ENCODE data around the gene HOXC10.
A peak's percentile ranks its signal among the peaks of the same experiment; 100 is the strongest.

HOXC10 gene

DNA sequence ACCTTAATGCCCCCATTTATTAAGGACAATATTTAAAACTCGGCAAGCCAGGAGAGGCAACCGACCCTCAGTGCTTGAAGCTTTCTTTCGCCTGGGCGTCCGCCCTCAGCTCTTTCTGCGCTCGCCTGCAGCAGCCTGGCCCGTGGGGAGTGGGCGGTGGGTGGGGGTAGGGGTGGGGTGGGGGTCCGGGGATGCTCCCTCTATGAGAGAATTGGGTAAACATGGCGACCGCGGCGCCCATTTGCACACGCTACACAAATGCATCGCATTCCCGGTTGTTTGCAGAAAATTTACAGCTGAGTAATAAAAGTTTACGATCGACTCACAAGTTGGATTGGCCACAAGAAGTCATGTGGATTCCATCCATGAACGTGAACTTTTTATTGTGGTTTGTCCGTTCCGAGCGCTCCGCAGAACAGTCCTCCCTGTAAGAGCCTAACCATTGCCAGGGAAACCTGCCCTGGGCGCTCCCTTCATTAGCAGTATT lies 31.6 kb downstream of the HOXC10 start:
- DNase-seq (ENCODE audit: low read depth in 3 of 3): no peak

- no peak for DNase-seq (ENCODE audit: low read depth in 3 of 3)
Measured at GRCh38 chr12:54017027-54017788, 32.3 kb downstream of the HOXC10 start.

DNA sequence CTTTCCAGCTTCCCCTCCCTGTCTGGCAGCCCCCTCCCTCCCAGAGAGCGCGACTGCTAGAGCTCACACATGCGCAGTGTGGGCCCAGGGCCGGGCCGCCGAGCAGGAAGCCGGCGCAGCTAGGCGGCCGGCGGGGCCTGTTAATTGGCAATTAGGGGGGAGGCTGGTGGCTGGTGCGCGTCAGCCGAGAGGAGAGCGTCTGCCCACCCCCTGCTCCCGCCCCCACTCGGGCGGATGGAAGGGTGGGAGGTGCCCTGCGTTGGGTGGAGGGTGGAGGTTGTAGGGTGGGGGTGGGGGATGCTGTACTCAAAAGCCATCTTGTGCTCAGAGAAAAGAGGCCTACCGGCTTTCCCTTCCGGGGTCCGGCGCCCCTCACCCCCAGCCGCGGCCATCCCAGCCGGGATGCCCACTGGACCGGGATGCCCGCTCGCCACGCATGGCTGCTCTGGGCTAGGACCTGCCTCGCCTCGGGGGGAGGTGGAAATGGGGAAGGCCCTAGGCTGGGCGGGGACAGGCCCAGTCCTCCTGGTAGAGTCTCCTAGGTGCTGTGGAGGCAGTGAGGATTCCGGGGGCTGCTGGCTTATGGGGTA lies 33.0 kb downstream of the HOXC10 start:
- peak; percentile 46 to 61 (median 55) for DNase-seq (ENCODE audit: low read depth in 3 of 3)

GRCh38 chr12:54018468-54018984 lies 33.6 kb downstream of the HOXC10 start:
- no peak for DNase-seq (ENCODE audit: low read depth in 3 of 3)

GRCh38 chr12:54019091-54019811 lies 34.3 kb downstream of the HOXC10 start:
- no peak for DNase-seq (ENCODE audit: low read depth in 3 of 3)

DNA sequence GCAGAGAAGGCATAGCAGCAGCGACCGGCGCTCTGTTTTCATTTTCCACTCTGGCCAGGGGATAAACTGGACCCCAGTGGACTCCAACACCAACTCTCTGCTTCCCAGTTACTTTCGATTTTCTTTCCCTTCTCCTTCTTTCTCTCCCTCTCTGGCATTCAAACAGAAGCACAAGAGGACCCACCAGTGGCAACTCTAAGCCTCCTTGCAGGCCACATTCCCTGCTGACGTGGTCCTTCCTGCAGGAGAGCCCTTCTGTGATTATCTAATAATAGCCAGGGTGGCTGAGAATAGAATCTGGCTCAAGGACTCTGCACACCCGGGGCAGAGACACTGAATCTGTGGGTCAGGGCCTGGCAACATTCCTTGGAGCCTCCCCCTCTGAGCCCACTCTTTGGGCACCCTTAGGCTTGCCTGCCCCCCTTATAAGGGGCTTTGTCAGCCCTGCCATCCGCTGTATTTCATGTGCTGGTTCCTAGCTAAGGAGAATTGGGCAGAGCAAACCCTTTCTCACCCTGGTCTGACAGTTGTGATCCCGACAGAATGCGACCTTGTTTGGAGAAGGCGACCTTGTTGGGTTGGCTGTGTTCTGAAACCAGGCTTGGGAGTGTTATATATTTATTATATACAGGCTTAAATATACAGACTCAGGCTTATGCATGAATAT lies 35.1 kb downstream of the HOXC10 start:
- DNase-seq (ENCODE audit: low read depth in 3 of 3): no peak

GRCh38 chr12:54020591-54021405 lies 35.9 kb downstream of the HOXC10 start:
- no peak for DNase-seq (ENCODE audit: low read depth in 3 of 3)

DNA sequence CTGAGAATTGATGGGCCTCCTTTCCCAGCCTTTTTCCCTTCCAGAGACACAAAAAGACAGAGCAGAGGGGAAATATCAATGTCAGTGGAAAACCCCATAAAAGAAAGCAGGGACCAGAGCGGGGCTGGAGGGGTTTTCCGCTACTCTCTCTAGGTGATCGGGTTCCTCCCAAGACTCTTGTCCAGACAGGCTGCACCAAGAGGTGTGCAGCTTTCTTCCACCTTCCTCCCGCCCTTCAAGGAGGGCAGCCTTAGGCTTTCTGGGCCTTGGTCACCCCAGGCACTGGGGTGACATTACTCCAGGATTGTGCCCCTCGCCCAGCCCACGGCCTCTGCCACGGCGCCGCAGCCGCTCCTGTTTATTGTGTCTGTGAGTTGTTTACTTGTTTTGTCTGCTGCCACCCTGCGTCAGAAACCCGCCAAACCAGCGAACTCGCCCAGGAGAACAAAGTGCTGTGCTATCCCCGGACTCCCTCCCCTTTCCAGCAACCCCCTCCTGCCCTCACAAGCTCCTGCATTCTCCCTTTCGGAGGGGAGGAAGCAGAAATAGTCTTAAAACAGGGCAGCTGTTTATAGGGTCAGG lies 36.6 kb downstream of the HOXC10 start:
- DNase-seq (ENCODE audit: low read depth in 3 of 3): no peak

DNA sequence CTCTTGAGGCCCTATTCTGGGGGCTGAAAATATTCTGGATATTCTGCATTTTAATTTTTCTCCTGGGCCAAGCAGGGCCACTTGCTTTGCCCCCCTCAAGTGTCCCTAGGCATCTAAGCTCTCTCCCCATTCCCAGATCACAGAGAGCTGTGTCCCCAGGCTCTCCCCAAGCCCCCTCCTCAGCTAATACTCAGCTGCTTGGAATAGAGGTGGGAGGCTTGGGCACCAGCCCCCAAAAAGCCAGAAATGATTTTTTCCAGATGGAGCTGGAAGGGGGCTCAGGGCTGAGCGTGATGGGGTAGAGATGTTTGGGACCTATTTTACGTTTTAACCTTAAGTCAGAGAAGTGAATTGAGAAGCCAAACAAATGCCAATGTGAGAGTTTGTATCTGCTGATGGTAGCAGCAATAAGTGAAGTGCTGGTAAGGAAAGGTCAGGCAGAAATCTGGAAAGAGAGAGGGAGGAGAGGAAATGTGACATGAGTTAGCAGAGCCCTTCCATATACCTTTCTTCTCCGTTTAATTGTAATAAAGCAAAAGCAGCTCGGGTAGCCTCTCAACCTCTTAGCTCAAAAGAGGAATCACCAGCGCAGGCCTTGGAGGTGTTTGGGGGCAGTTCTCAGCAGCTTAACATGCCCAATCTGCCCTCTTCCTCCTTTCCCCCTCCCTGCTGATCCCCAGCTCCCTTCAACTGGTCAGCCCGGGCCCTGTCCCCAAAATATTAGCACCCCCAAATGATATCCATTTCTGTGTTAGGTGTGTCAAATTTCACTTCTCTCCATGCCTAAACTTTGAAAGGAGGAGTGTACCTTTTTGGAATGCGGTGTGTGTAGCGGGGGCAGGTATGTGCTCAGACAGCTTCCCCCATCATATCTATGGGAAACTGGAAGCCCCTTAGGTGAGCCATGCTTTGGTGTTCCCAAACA lies 38.3 kb downstream of the HOXC10 start:
- DNase-seq (ENCODE audit: low read depth in 3 of 3): no peak

DNA sequence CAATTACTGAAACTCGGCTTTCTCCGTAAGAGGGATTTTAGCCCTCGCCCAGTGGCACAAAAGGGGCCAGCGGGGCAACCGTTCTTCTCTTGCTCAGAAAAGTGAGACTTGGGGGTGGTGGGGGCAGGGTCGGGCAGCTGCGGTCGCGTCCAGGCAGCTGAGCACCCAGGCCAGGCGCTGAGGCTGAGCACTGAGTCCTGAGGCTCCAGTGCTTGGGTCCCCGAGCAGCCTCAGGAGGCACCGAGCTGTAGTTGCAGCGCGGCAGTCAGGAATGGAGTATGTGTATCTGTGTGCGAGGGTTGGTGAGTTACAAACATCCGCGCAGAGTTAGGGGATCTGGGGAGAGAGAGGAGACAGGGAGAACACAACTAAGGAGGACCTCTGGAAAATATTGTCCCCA lies 39.2 kb downstream of the HOXC10 start:
- DNase-seq (ENCODE audit: low read depth in 3 of 3): no peak

DNA sequence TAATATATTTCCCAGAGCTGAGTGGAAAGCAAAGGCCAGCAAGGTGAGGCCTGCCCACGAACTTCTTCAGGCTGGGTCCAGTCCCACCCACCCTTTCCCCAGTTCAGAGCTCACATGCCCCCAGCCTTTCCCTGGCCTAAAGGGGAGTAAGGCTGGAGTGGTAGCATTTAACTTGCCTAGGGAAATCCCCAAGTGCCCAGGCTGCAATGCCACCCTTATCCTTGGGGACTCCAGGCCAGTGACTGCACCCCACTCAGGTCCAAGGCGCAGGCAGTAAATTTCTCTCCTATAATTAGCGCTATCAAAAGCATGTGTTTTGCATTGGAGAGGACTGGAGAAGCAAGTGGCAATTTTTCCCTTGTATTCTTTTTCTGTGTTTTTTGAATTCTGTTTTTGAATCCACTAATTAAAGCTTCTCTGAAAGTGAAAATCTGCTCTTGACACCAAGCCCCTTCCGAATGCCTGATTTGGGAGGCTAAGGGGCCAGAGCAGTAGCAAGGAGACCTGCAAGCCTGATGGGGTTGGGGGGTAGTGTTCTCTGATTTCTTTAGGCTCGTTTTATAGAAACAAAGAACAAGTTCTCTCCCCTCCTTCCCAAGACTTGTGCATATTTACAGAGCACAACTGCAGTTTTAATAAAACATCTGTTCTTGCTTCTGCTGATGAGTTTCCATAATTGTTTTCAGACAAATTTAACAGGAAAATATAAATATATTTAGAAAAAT lies 39.8 kb downstream of the HOXC10 start:
- DNase-seq (ENCODE audit: low read depth in 3 of 3): no peak

- DNase-seq (ENCODE audit: low read depth in 3 of 3): no peak
Measured at GRCh38 chr12:54025499-54026405, 40.8 kb downstream of the HOXC10 start.

- no peak for DNase-seq (ENCODE audit: low read depth in 3 of 3)
Measured at GRCh38 chr12:54026640-54027441, 41.9 kb downstream of the HOXC10 start.

- no peak for DNase-seq (ENCODE audit: low read depth in 3 of 3)
Measured at GRCh38 chr12:54027442-54027786, 42.5 kb downstream of the HOXC10 start.

GRCh38 chr12:54028314-54029201 lies 43.6 kb downstream of the HOXC10 start, which contains the start of gene HOXC6:
HOXC6 (plus strand) TSS chr12:54028440; CDS start chr12:54028522, 82 bp downstream.
- DNase-seq (ENCODE audit: low read depth in 3 of 3): no peak

All from stimulated activated CD4-positive, alpha-beta T cell treated with anti-CD3 and anti-CD28 coated beads, TNF-alpha, amount 100 ng/mL, for 4 hours (primary cell).